ENCODE results near the gene DIDO1. TPM values are rescaled to one million over a fixed set of nuclear protein-coding genes. Genes with fewer than 3 reads are reported as not detected.

Gene DIDO1
- total RNA-seq, 1 experiment from 2014 or later = 27.8 TPM

DNA sequence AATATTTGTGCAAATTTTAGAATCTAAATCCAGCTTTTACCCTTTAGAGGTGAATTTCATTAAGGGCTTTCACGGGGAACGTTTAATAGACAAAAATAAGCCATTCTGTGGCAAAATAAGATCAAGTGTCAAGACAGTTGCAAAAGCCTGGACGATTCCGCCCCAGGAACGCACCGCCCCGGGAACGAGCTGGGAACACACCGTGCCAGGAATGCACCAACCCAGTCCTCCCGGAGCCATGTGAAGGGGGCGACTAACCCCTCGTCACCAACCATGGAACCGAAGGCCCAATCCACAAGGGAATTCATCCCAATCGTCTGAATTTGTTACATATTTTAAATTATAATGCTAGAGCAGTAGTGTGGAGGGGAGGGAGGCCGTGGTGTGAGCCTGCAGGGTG, 43.9 kb downstream of the DIDO1 start:
- DNase-seq (ENCODE audit: extremely low read depth, low read depth) = no peak

DNA sequence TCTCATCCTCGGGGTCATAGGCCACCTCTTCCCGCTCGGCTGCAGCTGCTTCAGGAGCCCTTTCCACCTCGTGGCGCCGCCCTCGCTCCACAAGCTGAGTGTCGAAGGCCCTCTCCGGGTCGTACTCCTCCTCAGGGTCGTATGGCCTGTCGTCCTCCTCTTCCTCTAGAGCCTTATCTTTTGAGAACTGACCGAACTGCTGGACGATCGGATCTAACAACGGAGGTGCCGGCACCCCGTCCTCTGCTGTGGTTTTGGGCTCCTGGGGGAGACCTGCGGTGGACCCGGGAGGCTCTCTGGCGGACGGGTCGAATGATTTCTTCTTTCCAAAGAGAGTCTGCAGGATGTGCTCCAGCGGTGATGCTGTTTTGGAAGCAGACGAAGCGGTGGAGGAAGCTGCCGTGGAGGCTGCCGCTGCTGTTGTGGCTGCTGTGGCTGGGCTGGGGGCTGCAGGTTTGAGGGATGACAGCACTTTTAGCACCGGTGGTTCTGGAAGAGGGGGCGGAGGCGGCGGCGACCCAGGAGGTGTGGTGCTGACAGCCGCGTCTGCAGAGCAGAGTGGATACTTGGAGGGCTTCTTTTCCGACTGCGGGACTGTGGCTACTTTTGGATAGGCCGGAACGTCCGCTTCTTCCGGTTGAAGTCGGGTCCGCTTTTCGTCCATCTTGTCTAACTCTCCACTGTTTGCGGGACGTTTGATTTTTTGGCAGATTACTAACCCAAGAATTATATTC, 44.5 kb downstream of the DIDO1 start:
- DNase-seq (ENCODE audit: extremely low read depth, low read depth) = no peak

DNA sequence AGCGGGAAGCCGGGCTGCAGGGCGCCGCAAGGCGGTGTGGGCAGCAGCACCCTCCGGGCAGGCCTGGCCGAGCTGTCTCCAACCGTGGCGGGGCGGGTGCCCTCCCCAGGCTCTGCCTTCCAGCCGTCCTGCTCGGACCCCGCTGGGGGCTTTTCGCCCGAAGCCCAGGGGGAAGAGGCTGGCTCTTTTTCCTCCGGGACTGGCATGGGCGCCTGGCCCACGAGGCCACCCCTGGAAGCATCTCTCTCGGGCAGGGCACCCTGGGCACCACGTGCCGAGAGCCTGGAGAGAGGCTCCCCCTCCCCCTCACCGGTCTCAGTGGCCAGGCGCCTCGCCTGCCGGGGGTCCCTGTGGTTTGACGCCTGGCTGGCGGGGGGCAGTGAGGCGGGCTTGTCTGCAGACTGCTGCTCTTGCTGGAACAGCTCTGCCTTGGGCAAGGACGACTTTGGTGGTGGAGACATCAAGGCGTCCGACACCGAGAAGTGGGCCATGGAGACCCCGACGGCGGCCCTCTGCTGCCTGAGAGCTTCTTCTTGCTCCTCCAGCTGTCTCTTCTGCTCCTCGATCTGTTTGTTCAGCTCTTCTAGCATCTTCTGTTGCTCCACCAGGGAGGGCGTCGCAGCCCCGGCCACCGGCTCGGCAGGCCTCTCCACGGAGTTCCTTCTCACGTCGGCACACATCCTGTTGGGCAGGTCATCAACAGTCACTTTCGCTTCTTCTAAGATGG, 45.2 kb downstream of the DIDO1 start:
- no peak for DNase-seq (ENCODE audit: extremely low read depth, low read depth)

DNA sequence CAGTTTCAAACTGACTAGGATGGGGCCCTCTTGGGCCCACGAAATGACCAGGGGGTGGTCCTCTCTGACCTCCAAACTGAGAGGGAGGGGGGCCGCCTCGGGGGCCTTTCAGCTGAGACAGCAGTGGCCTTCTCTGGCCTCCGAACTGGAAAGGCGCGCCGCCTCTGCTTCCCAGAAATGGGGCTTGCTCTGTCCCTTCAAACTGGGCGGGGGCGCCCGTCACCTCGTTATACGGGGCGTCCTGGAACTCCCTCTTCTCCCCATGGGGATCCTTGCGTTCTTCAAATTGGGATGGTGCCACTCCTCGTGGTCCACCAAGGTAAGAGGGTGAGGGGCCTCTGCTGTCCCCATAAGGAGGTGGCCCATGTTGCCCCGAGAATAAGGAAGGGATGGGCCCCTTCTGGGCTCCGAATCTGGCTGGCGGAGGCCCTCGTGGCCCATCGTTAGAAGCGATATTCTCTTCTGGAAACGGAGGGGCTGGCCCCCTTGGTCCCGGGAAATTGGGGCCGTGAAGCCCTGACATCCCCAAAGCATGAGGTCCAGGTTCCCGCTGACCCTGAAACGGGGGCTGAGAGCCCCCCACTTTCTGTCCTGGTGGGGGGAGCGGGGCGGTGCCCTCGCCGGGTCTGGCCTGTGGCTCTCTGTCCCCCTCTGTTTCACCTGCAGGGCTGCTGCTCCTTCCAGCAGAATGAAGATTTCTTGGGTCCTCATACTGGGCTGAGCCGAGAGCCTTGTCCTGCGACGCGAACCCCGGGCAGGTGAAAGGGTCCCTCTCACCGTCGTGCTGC, 46.0 kb downstream of the DIDO1 start:
- no peak for DNase-seq (ENCODE audit: extremely low read depth, low read depth)

DNA sequence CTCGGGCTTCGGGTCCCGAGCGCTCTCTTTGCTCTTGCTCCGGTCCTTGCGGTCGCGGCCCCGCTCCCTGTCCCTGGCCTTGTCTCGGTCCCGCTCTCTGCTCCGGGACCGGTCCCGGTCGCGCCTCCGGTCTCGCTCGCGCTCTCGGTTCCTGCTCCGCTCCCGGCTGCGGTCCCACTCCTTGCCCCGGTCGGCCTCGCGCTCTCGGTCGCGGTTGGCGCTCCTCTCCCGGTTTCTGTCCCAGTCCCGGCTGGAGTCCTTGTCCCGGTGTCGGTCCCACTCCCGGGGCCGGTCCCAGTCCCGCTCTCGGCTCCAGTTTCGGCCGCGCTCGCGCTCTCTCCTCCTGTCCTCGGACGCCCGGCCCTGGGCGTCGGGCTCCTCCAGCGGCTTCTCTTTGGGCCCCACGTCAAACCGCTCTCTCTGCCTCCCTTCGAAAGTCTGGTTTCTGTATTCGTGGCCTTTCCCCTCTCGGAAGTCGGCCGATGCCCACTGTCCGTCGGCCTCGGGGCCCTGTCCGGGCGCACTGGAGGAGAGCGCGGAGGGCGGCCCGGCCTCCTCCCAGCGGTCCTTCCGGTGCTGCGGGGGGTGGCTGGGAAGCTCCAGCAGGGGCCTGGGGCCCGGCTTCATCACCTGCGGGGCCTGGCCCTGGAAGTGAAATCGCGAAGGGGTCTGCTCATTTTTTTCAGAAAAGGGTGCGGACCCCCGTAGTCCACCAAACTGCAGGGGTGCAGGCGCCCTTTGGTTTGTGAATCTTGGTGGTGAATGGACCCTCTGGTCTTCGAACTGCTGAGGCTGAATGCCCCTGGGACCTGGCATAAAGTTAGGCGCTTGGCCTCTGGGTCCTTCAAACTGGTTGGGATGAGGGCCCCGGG, 46.8 kb downstream of the DIDO1 start:
- DNase-seq (ENCODE audit: extremely low read depth, low read depth) = no peak

DNA sequence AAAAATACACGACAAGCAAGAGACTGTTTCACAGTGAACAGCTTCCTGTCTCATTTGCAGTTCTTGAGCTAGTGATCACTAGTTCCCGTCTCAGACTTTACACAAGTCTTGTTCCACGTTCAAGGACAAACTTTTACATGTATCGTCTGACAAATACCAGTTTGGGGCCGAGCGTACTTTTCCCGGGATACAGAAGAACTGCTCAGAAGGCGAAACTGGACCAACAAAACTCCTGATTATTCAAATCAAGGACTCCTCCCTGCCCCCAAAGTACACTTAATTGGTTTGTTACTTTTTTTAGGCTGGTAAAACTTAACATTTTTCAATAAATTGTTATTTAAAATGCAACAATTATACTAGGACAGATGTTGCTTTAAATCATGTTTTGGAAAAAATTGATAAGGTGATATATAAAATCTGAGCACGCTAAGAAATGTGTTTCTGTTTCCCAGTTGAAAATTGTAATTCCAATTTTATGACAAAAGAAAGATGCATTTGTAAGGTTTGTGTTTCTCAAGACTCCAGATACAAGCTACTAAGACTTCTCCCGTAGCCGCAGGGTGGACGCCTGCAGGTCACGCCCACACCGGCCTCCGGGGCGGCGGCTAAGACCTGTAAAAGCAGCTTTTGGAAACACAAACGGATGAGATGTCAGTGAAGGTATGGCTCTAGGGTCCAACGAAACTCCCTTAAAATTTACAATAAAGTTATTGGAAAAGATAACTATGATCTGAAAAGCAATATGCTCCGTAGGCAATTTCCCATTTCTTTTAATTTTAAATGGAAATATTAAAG, 47.9 kb downstream of the DIDO1 start:
- DNase-seq (ENCODE audit: extremely low read depth, low read depth) = no peak

DNA sequence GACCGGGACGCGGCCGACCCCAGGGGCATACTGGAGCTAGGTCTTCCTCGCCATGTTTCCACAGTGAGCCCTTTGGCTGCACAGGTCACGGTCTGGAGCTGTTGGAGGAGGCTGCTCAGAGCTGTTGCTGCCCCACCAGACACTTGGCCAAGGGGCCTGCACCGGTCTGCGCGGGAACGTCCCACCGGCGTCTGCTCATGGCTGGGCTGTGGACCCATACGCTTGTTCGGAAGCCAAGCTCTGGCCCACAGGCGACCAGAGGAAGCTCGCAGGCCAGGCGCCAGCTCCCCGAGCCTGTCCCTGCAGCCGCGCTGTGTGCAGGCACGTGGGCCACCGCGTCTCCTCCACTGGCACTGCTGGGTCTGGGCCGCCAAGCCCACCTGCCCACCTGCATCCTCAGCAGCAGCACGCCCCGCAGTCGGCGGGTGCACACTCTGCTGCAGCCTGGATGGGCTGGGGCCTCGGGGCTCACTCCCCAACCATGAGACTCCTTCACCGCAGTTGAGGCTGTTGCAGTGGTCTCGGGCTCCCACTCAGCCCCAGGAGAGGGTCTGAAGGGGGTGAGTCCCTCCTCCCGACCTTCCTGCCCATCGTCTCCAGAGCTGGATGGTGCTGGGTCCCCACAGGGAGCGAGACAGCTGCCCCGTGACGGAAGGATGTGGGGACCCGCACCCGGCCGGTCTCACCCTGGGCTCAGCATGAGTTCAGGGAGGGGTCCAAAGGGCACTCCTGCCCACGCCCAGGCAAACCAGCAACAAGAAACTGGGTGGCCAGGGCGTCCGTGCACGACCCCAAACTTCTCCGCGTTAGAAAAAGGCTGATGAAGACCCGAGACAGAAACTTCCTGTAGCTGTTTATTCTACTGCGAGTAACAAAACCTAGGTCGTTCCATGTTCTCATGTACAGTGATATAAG, 49.1 kb downstream of the DIDO1 start:
- DNase-seq (ENCODE audit: extremely low read depth, low read depth) = no peak

DNA sequence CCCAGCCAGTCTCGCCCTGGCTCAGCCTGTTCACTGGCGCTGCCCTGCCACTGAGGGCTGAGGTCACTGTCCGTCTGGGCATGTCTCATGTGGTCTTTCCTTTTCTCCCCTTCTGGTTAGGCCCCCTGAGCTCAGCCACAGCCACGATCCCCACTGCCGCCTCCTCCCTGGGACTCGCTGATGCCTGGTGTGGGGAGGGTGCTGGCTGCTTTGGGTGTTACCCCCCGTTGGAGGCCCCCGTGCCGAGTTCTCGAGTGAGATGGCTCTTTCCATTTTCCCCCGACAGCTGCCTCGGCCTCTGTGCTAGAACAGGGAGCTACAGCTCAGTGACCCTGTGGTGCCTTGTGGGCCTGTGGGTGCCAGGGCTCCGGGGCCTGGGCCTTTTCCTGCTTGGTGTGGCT, 49.8 kb downstream of the DIDO1 start:
- no peak for DNase-seq (ENCODE audit: extremely low read depth, low read depth)

DNA sequence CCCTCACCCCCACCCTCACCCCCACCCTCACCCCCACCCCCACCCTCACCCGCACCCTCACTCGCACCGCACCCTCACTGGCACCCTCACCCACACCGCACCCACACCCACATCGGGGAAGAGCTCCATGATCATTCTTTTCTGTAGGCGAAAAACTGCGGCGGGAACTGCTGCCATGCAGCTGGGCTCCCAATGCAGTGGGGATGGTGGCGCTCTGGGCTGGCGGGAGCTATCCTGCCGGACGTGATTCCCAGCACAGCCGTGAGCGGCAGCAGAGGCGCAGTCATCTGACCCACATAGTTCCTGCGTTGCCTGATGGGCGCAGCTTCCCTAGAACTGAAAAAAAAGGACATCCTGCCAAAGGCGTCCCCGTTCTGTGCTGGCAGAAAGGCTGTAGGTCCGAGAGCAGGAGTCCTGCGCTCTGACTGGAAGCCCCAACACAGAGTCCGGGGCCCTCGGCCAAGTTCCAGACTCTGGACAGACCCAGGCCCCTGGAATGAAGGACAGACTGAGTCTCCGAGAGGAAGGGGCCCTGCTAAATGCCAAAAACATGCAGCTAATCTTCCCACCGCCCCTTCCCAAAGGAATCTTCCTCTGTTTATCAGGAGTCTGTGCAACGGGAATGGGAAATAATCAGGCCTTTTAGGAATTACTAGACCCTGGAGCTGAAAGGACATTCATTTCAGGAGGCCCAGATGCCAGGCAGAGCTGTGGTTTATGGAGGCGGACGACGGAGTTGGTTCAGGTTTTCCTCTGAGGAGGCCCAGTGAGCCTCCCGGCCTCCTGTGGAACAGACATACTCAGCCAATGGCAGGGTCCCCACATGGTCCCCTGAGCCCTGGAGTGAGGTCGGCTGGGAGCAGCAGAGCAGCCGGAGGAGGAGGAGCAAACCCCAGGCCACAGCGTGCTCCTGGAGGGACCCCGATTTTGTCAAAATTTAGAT, 50.6 kb downstream of the DIDO1 start:
- peak; percentile 79 for DNase-seq (ENCODE audit: extremely low read depth, low read depth)

DNA sequence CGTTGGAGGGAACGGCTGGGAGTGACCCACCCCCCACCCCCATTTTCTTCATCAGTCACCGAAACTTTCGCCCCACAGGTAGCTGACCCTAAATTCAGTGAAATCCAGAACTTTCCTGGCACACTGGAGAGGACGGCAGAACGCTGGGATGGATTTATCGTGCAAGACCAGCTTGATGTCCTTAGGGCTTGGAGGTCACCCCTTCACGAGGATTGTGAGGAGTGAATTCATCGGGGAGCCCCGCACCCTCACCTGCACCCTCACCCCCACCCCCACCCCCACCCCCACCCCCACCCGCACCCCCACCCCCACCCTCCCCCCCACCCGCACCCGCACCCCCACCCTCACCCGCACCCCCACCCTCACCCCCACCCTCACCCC, 51.4 kb downstream of the DIDO1 start:
- DNase-seq (ENCODE audit: extremely low read depth, low read depth) = no peak

DNA sequence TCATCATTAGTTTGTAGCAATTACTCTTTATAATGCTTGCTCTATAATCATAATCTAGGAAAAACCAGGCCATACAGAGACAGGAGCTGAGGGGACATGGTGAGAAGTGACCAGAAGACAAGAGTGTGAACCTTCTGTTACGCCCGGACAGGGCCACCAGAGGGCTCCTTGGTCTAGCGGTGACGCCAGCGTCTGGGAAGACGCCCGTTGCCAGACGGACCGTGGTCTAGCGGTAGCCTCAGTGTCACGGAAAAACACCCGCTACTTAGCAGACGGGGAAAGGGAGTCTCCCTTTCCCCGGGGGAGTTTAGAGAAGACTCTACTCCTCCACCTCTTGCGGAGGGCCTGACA, 52.6 kb downstream of the DIDO1 start:
- DNase-seq (ENCODE audit: extremely low read depth, low read depth) = peak; percentile 67

DNA sequence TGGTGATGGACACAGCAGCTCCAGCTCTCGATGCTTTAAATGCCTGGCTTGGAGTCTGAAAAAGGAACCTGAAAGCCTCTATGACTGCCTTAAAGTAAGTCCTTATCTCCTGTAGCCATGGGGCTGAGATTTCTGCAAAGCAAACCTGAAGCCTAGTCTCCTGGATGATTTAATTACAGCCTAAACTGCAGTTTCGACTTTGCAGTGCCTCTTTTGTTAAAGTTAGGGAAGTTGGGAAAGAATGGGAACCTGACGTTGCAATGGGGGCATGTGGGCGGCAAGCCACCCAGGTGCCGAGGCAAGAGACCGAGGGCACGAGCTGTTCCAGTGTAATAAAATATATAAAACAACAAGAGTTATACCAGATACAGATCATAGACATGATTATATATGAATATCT, 53.0 kb downstream of the DIDO1 start:
- no peak for DNase-seq (ENCODE audit: extremely low read depth, low read depth)

DNA sequence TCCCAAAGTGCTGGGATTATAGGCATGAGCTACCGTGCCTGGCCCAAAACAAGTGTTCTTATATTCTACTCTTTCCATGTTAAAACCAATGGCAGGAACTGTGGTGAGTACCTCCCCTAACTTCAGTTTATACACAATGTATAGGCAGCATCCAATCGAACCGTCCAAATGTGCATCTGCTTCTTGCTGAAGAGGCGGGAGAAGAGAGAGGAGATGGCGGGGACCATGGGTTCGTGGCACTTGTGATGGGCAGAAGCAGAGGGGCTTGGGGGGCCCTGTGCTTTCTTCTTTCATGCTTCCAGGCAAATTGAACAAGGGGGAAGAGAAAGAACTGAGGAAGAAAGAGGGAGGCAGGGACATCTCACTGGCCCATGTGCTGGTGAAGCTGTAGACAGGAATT, 53.4 kb downstream of the DIDO1 start:
- DNase-seq (ENCODE audit: extremely low read depth, low read depth) = no peak

DNA sequence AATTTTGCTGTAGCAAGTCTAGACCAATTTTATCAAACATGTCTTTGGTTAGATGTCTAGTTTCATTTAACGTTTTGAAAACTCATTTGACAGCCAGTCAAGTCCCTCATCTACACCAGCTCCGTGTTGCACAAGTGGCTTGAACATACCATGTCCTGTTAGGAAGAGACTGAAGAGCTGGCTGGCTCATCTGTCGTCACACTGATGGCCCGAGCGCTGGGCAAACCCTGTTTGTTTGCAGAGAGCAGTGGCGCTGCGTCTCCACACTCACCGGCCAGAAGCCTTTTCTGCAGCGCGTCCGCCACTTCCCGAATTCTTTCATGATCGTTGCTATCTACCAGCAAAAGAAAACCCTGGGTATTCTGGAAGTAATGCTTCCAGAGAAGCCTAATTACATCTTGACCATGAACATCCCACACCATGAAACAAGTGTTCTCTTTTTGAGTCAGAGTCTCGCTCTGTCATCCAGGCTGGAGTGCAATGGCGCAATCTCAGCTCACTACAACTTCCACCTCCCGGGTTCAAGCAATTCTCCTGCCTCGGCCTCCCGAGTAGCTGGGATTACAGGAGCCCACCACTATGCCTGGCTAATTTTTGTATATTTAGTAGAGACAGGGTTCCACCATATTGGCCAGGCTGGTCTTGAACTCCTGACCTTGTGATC, 54.0 kb downstream of the DIDO1 start:
- DNase-seq (ENCODE audit: extremely low read depth, low read depth) = no peak

DNA sequence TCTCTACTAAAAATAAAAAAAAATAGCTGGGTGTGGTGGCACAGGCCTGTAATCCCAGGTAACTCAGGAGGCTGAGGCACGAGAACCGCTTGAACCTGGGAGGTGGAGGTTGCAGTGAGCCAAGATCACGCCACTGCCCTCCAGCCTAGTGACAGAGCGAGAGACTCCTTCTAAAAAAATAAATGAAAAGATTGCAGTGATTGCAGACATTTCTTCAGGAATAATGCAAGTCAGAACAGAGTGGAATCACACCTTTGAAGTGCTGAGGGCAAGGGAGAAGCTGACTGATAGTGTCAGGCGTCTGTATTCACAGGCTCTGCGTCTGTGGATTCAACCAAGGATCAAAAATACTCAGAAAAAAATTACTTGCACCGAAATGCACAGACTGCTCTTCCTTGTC, 62.1 kb downstream of the DIDO1 start:
- DNase-seq (ENCODE audit: extremely low read depth, low read depth) = no peak

DNA sequence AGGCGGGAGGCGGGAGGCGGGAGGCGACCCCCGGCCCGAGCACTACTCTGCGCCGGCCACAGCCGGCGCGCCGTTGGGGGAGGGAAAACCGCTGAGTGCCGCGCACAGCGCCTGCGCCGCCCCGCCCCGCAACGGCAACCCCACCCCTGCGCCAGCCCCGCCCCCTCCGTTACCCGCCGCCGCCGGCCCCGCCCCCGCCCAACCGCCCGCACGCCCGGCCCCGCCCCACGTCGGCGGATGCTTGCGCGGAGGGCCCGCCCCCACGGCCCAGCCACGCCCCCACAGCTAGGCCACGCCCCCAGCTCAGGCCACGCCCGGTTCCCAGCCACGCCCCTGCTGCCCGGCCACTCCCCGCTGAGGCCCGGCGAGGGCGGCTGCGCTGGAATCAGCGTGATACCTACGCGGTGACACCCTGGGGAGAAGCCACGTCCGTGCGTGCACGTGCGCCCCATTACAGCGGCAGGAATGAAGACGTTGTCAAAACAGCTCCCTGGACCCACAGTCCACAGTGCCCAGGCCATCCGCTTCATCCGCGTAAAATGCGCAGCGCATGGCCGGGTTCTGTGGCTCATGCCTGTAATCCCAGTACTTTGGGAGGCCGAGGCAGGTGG, 64.5 kb downstream of the DIDO1 start, which contains the start of gene TCFL5:
TSS of gene TCFL5 (minus strand) at position 97 of the 611 bp plus-strand sequence. CDS start 152 bp downstream, outside the sequence.
- DNase-seq (ENCODE audit: extremely low read depth, low read depth) = peak; percentile 87

Measured in NCI-H460 (cell line).